ENCODE data around the gene ACTA2.

Gene ACTA2

GRCh38 chr10:88980247-88980646 lies 27.7 kb upstream of the ACTA2 start:
- TF ChIP-seq POLR2AphosphoS5 (IDR thresholded peaks at IDR 0.05; ENCODE audit: low read depth, low read length) (no peak), REST (IDR thresholded peaks at IDR 0.05; ENCODE audit: insufficient read depth in 1 of 2, low read depth in 2 of 2, low read length in 2 of 2) (no peak)

- no peak for TF ChIP-seq TAF1 (IDR thresholded peaks at IDR 0.05; ENCODE audit: borderline replicate concordance, insufficient read depth, low read length)
- no peak for TF ChIP-seq POLR2AphosphoS5 (IDR thresholded peaks at IDR 0.05; ENCODE audit: low read depth, low read length)
- TF ChIP-seq SIN3A (IDR thresholded peaks at IDR 0.05; ENCODE audit: borderline replicate concordance, insufficient read depth, low read length), result no peak
- TF ChIP-seq REST (IDR thresholded peaks at IDR 0.05; ENCODE audit: insufficient read depth in 1 of 2, low read depth in 2 of 2, low read length in 2 of 2), result no peak
- no peak for TF ChIP-seq FOXP2 (optimal IDR thresholded peaks at IDR 0.05; ENCODE audit: borderline replicate concordance, extremely low read depth, extremely low read length, insufficient read depth)
Measured at GRCh38 chr10:88979603-88980002, 27.0 kb upstream of the ACTA2 start.

- no peak for TF ChIP-seq TAF1 (IDR thresholded peaks at IDR 0.05; ENCODE audit: borderline replicate concordance, insufficient read depth, low read length)
- no peak for TF ChIP-seq REST (IDR thresholded peaks at IDR 0.05; ENCODE audit: insufficient read depth in 1 of 2, low read depth in 2 of 2, low read length in 2 of 2)
- TF ChIP-seq POLR2AphosphoS5 (IDR thresholded peaks at IDR 0.05; ENCODE audit: low read depth, low read length), result no peak
- no peak for TF ChIP-seq SIN3A (IDR thresholded peaks at IDR 0.05; ENCODE audit: borderline replicate concordance, insufficient read depth, low read length)
- no peak for TF ChIP-seq FOXP2 (optimal IDR thresholded peaks at IDR 0.05; ENCODE audit: borderline replicate concordance, extremely low read depth, extremely low read length, insufficient read depth)
Measured at GRCh38 chr10:88979153-88979562, 26.6 kb upstream of the ACTA2 start.

- TF ChIP-seq REST (IDR thresholded peaks at IDR 0.05; ENCODE audit: insufficient read depth in 1 of 2, low read depth in 2 of 2, low read length in 2 of 2) (no peak), POLR2AphosphoS5 (IDR thresholded peaks at IDR 0.05; ENCODE audit: low read depth, low read length) (no peak), SIN3A (IDR thresholded peaks at IDR 0.05; ENCODE audit: borderline replicate concordance, insufficient read depth, low read length) (no peak), FOXP2 (optimal IDR thresholded peaks at IDR 0.05; ENCODE audit: borderline replicate concordance, extremely low read depth, extremely low read length, insufficient read depth) (no peak), TAF1 (IDR thresholded peaks at IDR 0.05; ENCODE audit: borderline replicate concordance, insufficient read depth, low read length) (no peak)
Measured at GRCh38 chr10:88978463-88978862, 25.9 kb upstream of the ACTA2 start.

- TF ChIP-seq REST (IDR thresholded peaks at IDR 0.05; ENCODE audit: insufficient read depth in 1 of 2, low read depth in 2 of 2, low read length in 2 of 2), result no peak
- TF ChIP-seq FOXP2 (optimal IDR thresholded peaks at IDR 0.05; ENCODE audit: borderline replicate concordance, extremely low read depth, extremely low read length, insufficient read depth), result no peak
- TF ChIP-seq TAF1 (IDR thresholded peaks at IDR 0.05; ENCODE audit: borderline replicate concordance, insufficient read depth, low read length), result no peak
- TF ChIP-seq SIN3A (IDR thresholded peaks at IDR 0.05; ENCODE audit: borderline replicate concordance, insufficient read depth, low read length), result no peak
- no peak for TF ChIP-seq POLR2AphosphoS5 (IDR thresholded peaks at IDR 0.05; ENCODE audit: low read depth, low read length)
Measured at GRCh38 chr10:88975377-88975720, 22.8 kb upstream of the ACTA2 start.

All from PFSK-1 (cell line).